ENCODE data around the gene MS4A14. TPM values are rescaled to one million over a fixed set of nuclear protein-coding genes. Genes with fewer than 3 reads are reported as not detected.

Gene MS4A14
- total and polyA plus RNA-seq, 2 of the 4 experiments (the other 2 are of a cell fraction): not detected

DNA sequence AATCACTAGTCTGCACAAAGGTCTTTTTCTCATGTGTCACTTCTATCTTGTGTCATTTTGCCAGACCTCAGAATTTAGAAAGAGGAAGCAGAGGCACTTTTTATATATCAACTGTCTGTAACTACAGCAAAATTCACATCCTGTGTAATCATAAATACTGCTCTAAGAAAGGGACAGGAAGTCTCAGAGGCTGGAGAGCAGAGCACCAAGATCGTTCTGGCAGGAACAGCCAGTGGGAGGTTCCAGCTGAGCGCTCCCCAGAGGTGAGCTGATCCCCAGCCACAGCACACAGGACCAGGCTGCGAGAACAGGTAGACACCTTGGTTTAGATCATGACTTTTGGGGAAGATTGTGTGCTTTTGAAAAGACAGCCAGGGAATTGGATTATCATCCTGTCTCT is 17.9 kb upstream of the MS4A14 start, which contains the start of gene MS4A7:
Gene MS4A7 (plus strand): TSS at position 179 of the 400 bp plus-strand sequence. CDS start 4,610 bp downstream, outside the sequence.
- no CpG with 5 or more reads among the region's 3 CpGs for WGBS, 2 experiments (ENCODE audit: extremely low coverage in 2 of 2, insufficient read length in 1 of 2)
- ATAC-seq (ENCODE audit: low read depth) (no peak), DNase-seq (no peak)
- Histone ChIP-seq H3K4ac (ENCODE audit: low read depth, low read length) (no peak within 1 kb of the TSS), H3K23ac (ENCODE audit: low read depth, low read length) (no peak within 1 kb of the TSS), H3K27ac (ENCODE audit: insufficient read depth, low read length) (no peak within 1 kb of the TSS), H3K4me2 (ENCODE audit: low read depth, low read length) (no peak within 1 kb of the TSS), H2BK20ac (ENCODE audit: low read depth, low read length) (no peak within 1 kb of the TSS), H3K4me3 (ENCODE audit: insufficient read depth, low read depth, low read length) (no peak within 1 kb of the TSS), H3K56ac (ENCODE audit: extremely low read depth, insufficient read depth, low read length) (no peak within 1 kb of the TSS), H2AK5ac (ENCODE audit: low read depth, low read length) (no peak within 1 kb of the TSS), H2BK5ac (ENCODE audit: low read depth, low read length, poor library complexity, severe bottlenecking) (no peak within 1 kb of the TSS), H2AFZ (replicated peaks; ENCODE audit: low read length, poor library complexity) (no peak within 1 kb of the TSS), H4K91ac (ENCODE audit: insufficient read depth, low read depth, low read length) (no peak within 1 kb of the TSS), H2AK9ac (replicated peaks; ENCODE audit: low read depth, low read length, poor library complexity) (no peak within 1 kb of the TSS), H2BK120ac (ENCODE audit: low read depth, low read length) (no peak within 1 kb of the TSS), H3K9me3 (ENCODE audit: control insufficient read depth, insufficient read depth, low read length) (peaks cover 7% of the 10 kb centered on the region; the same call in 1 of the 2 replicates), H3K9me1 (ENCODE audit: insufficient read depth, low read length) (no peaks in the 10 kb centered on the region), H3K9ac (ENCODE audit: low read depth, low read length) (no peak within 1 kb of the TSS), H4K8ac (ENCODE audit: low read depth in 2 of 2, low read length in 2 of 2) (no peak within 1 kb of the TSS), H3K79me1 (ENCODE audit: low read depth in 1 of 2, low read length in 2 of 2) (no peaks in the 10 kb centered on the region), H3K36me3 (ENCODE audit: control insufficient read depth, insufficient read depth, low read length) (no peaks in the 10 kb centered on the region), H3K4me1 (ENCODE audit: control insufficient read depth, insufficient read depth, low read length) (no peaks in the 10 kb centered on the region), H4K5ac (ENCODE audit: low read depth, low read length) (no peak within 1 kb of the TSS), H3K14ac (replicated peaks; ENCODE audit: low read depth, low read length) (no peak within 1 kb of the TSS), H3K18ac (ENCODE audit: low read depth, low read length) (no peak within 1 kb of the TSS), H2BK15ac (ENCODE audit: low read depth, low read length) (no peak within 1 kb of the TSS), H4K20me1 (ENCODE audit: insufficient read depth, low read length) (no peaks in the 10 kb centered on the region), H3K27me3 (ENCODE audit: control insufficient read depth, insufficient read depth, low read length) (no peaks in the 10 kb centered on the region)
- CTCF ChIA-PET: no interaction called here
- BruUV-seq (replicated peaks): no TSS peak
- TF ChIP-seq CEBPB (IDR thresholded peaks at IDR 0.05; ENCODE audit: low read depth, low read length) (no peak), SMC3 (IDR thresholded peaks at IDR 0.05; ENCODE audit: low read depth, low read length) (no peak), FOS (IDR thresholded peaks at IDR 0.05; ENCODE audit: low read depth, low read length) (no peak), CHD1 (IDR thresholded peaks at IDR 0.05; ENCODE audit: low read depth, low read length) (no peak), POLR2A (IDR thresholded peaks at IDR 0.05; ENCODE audit: low read depth, low read length) (no peak), NFE2L2 (IDR thresholded peaks at IDR 0.05; ENCODE audit: low read depth, low read length) (no peak), MAFK (IDR thresholded peaks at IDR 0.05; ENCODE audit: low read depth, low read length) (no peak), RAD21 (IDR thresholded peaks at IDR 0.05; ENCODE audit: low read length) (no peak), MAZ (IDR thresholded peaks at IDR 0.05; ENCODE audit: borderline replicate concordance, low read depth, low read length) (no peak), RCOR1 (IDR thresholded peaks at IDR 0.05; ENCODE audit: insufficient replicate concordance, low read length) (no peak), RFX5 (IDR thresholded peaks at IDR 0.05; ENCODE audit: low read depth, low read length) (no peak), MXI1 (IDR thresholded peaks at IDR 0.05; ENCODE audit: borderline replicate concordance, low read depth, low read length) (no peak), BHLHE40 (IDR thresholded peaks at IDR 0.05; ENCODE audit: low read depth, low read length) (no peak)
- TF ChIP-seq, protein P1, sequence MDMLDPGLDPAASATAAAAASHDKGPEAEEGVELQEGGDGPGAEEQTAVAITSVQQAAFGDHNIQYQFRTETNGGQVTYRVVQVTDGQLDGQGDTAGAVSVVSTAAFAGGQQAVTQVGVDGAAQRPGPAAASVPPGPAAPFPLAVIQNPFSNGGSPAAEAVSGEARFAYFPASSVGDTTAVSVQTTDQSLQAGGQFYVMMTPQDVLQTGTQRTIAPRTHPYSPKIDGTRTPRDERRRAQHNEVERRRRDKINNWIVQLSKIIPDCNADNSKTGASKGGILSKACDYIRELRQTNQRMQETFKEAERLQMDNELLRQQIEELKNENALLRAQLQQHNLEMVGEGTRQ (IDR thresholded peaks at IDR 0.05; ENCODE audit: low read depth, low read length): no peak
- TF ChIP-seq, protein P2, sequence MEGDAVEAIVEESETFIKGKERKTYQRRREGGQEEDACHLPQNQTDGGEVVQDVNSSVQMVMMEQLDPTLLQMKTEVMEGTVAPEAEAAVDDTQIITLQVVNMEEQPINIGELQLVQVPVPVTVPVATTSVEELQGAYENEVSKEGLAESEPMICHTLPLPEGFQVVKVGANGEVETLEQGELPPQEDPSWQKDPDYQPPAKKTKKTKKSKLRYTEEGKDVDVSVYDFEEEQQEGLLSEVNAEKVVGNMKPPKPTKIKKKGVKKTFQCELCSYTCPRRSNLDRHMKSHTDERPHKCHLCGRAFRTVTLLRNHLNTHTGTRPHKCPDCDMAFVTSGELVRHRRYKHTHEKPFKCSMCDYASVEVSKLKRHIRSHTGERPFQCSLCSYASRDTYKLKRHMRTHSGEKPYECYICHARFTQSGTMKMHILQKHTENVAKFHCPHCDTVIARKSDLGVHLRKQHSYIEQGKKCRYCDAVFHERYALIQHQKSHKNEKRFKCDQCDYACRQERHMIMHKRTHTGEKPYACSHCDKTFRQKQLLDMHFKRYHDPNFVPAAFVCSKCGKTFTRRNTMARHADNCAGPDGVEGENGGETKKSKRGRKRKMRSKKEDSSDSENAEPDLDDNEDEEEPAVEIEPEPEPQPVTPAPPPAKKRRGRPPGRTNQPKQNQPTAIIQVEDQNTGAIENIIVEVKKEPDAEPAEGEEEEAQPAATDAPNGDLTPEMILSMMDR (conservative IDR thresholded peaks at IDR 0.05; ENCODE audit: low read depth, low read length): no peak
- TF ChIP-seq, protein P3, sequence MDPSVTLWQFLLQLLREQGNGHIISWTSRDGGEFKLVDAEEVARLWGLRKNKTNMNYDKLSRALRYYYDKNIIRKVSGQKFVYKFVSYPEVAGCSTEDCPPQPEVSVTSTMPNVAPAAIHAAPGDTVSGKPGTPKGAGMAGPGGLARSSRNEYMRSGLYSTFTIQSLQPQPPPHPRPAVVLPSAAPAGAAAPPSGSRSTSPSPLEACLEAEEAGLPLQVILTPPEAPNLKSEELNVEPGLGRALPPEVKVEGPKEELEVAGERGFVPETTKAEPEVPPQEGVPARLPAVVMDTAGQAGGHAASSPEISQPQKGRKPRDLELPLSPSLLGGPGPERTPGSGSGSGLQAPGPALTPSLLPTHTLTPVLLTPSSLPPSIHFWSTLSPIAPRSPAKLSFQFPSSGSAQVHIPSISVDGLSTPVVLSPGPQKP (IDR thresholded peaks at IDR 0.05; ENCODE audit: borderline replicate concordance, low read depth, low read length): no peak
- in situ Hi-C loops (cut with MboI; ENCODE audit: low sequenced_read_pairs) (no loop called here), dilution Hi-C loops (cut with HindIII; ENCODE audit: low sequenced_read_pairs, unreplicated experiment) (no loop called here), intact Hi-C loops (cut with micrococcal nuclease) (no loop called here)
- POLR2A ChIA-PET (ENCODE audit: unreplicated experiment): no interaction called here

Measured in IMR-90 (cell line).